ENCODE data around the gene PDE10A.
"Not testable (repeated sequence)": the region's sequence is repeated elsewhere in the genome, so short reads cannot be mapped to it uniquely, and the experiment has no call there.

Gene PDE10A

DNA sequence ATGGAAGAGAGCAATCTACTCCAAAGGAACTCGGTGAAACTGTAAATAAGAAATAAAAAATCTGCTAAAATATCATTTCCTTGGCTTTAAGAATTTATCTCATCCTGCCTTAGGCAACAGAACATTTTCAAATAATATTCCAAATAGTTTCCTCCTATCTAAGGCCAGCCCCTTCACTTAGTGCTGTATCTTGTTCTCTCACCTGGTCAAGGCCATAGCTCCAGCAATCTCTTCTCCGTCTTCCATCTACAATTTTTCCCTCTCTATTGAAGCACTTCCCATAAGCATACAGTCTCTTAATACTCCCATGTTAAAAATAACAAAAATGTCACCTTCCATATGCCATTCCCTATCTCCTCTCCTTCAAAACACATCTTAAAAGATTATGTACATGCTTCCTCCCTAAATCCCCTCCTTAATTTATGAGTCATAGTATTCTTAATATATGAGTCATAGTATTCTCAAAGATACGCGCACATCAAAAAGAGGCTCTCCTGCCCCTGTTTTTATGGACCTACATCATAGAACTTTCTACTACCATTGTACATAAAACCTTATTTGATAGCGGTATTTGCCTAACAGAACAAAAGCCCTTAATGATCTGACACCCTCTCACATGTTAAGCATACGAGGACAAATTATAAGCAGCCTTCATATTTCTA, 146.9 kb downstream of the PDE10A start:
- H3K4me1 ChIP-seq (ENCODE audit: insufficient read depth, low read length) = no peaks in the 10 kb centered on the region
- no peaks in the 10 kb centered on the region for H3K27me3 ChIP-seq (ENCODE audit: control insufficient read depth in 1 of 2, insufficient read depth in 2 of 2, low read length in 2 of 2)
- H3K27ac ChIP-seq (ENCODE audit: low read depth, low read length) = no peak overlapping the region

DNA sequence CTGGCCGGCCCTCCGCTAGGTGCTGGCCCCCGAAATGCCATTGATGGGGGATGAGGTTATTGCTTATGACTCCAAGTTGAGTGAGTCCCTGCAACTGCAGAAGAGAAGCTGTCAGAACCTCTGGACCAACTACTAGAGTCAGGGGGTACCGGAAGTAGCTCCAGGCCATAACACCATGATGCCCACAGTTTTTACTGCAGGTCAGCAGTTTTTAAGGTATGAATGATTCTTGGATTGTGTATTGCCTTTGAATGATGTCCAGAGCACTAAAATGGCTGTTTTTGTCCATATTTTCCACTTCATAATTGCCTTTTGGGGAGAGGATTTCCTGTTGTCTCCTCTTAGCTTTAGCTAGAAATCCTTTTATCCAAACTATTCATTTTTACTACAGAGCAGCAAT, 148.4 kb downstream of the PDE10A start:
- no peaks in the 10 kb centered on the region for H3K9me3 ChIP-seq (ENCODE audit: low read length)
- no peaks in the 10 kb centered on the region for H3K4me1 ChIP-seq (ENCODE audit: insufficient read depth, low read length)
- no peaks in the 10 kb centered on the region for H3K36me3 ChIP-seq (ENCODE audit: insufficient read depth, low read length)
- H3K9ac ChIP-seq (ENCODE audit: low read length) = no peak overlapping the region
- no peak overlapping the region for H3K27ac ChIP-seq (ENCODE audit: low read depth, low read length)
- no peak overlapping the region for H3K4me3 ChIP-seq (ENCODE audit: low read depth in 1 of 2, low read length in 2 of 2)
- no peaks in the 10 kb centered on the region for H3K27me3 ChIP-seq (ENCODE audit: control insufficient read depth in 1 of 2, insufficient read depth in 2 of 2, low read length in 2 of 2)

More for the DNA sequence above, 146.9 kb downstream of the PDE10A start:
- H3K9me3 ChIP-seq (ENCODE audit: low read length) = no peaks in the 10 kb centered on the region
- no peak overlapping the region for H3K9ac ChIP-seq (ENCODE audit: low read length)
- no peak overlapping the region for H3K4me3 ChIP-seq (ENCODE audit: low read depth in 1 of 2, low read length in 2 of 2)
- H3K36me3 ChIP-seq (ENCODE audit: insufficient read depth, low read length) = no peaks in the 10 kb centered on the region

DNA sequence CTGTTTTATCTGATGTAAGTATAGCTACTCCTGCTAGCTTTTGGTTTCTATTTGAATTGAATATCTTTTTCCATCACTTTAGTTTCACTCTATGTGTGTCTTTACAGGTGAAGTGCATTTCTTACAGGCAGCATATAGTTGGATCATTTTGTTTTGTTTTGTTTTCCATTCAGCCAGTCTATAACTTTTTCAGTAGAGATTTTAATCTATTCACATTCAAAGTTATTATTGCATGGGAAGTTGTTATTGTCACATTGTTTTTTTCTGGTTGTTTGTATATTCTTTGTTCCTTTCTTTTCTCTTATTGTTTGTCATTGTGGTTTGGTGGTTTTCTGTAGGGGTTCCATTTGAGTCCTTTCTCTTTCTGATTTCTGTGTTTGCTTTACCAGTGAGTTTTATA, 151.2 kb downstream of the PDE10A start:
- Histone ChIP-seq H3K4me1 (ENCODE audit: insufficient read depth, low read length) (no peaks in the 10 kb centered on the region), H3K9ac (ENCODE audit: low read length) (no peak overlapping the region), H3K36me3 (ENCODE audit: insufficient read depth, low read length) (no peaks in the 10 kb centered on the region), H3K4me3 (ENCODE audit: low read depth in 1 of 2, low read length in 2 of 2) (no peak overlapping the region), H3K9me3 (ENCODE audit: low read length) (no peaks in the 10 kb centered on the region), H3K27me3 (ENCODE audit: control insufficient read depth in 1 of 2, insufficient read depth in 2 of 2, low read length in 2 of 2) (no peaks in the 10 kb centered on the region), H3K27ac (ENCODE audit: low read depth, low read length) (no peak overlapping the region)

DNA sequence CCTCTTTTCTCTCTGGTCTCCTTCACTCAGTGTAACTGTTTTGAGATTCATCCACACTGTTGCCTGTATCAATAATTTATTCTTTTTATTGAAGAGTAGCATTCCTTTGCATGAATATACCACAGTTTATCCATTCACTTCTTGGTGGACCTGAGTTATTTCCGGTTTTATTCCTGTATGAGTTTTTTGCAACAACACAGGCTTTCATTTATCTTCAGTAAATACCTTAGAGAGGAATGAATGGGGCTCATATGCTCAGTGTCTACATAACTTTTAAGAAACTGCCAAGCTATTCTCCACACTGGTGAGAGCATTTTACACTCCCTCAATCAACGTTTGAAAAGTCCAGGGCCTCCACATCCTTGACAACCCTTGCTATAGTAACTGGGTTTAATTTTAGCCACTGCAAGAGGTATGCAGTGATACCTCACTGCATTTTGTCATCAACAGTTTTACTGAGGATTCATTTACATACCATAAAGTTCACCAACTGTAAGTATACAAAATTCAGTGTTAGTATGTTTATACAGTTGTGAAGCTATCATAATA, 154.6 kb downstream of the PDE10A start:
- no peaks in the 10 kb centered on the region for H3K4me1 ChIP-seq (ENCODE audit: insufficient read depth, low read length)

DNA sequence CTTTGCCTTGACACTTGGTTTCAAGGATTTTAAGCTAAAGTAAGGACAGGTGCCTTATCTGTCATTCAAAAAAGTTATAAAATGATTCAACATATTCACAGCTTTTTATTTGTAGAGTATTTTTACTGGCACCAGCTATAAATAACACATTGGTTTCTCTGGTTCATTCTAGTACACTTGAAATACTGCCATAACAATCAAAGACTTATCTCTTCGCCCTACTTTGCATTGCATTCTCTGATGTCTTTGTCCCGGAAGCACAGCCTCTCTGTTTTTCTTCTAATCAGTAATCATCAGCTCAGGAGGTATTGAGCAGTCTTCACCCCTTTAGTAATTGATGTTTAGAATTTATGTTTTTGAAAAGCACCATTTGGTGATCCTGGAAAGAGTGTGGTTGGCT, 156.4 kb downstream of the PDE10A start:
- no peaks in the 10 kb centered on the region for H3K36me3 ChIP-seq (ENCODE audit: insufficient read depth, low read length)
- no peaks in the 10 kb centered on the region for H3K9me3 ChIP-seq (ENCODE audit: low read length)
- no peak overlapping the region for H3K4me3 ChIP-seq (ENCODE audit: low read depth in 1 of 2, low read length in 2 of 2)
- H3K27me3 ChIP-seq (ENCODE audit: control insufficient read depth in 1 of 2, insufficient read depth in 2 of 2, low read length in 2 of 2) = no peaks in the 10 kb centered on the region
- H3K4me1 ChIP-seq (ENCODE audit: insufficient read depth, low read length) = no peaks in the 10 kb centered on the region
- H3K27ac ChIP-seq (ENCODE audit: low read depth, low read length) = no peak overlapping the region
- H3K9ac ChIP-seq (ENCODE audit: low read length) = no peak overlapping the region

More for the DNA sequence above, 154.6 kb downstream of the PDE10A start:
- H3K27me3 ChIP-seq (ENCODE audit: control insufficient read depth in 1 of 2, insufficient read depth in 2 of 2, low read length in 2 of 2) = no peaks in the 10 kb centered on the region
- no peaks in the 10 kb centered on the region for H3K36me3 ChIP-seq (ENCODE audit: insufficient read depth, low read length)
- no peak overlapping the region for H3K4me3 ChIP-seq (ENCODE audit: low read depth in 1 of 2, low read length in 2 of 2)
- H3K9me3 ChIP-seq (ENCODE audit: low read length) = no peaks in the 10 kb centered on the region
- no peak overlapping the region for H3K9ac ChIP-seq (ENCODE audit: low read length)
- H3K27ac ChIP-seq (ENCODE audit: low read depth, low read length) = no peak overlapping the region

DNA sequence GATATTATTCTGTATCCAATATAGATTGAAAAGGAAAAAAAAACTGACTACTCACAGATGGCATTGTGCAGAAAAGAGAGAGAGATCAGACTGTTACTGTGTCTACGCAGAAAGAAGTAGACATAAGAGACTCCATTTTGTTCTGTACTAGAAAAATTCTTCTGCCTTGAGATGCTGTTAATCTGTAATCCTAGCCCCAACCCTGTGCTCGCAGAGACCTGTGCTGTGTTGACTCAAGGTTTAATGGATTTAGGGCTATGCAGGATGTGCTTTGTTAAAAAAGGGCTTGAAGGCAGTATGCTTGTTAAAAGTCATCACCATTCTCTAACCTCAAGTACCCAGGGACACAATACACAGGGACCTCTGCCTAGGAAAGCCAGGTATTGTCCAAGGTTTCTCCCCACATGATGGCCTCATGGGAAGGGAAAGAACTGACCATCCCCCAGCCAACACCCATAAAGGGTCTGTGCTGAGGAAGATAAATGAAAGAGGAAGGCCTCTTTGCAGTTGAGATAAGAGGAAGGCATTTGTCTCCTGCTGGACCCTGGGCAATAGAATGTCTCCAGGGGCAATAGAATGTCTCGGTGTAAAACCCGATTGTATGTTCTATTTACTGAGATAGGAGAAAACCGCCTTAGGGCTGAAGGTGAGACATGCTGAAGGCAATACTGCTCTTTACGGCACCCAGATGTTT, 162.7 kb downstream of the PDE10A start:
- not testable (repeated sequence) for H3K4me1 ChIP-seq (ENCODE audit: insufficient read depth, low read length); H3K36me3 ChIP-seq (ENCODE audit: insufficient read depth, low read length); H3K4me3 ChIP-seq (ENCODE audit: low read depth in 1 of 2, low read length in 2 of 2); H3K9ac ChIP-seq (ENCODE audit: low read length); H3K27me3 ChIP-seq (ENCODE audit: control insufficient read depth in 1 of 2, insufficient read depth in 2 of 2, low read length in 2 of 2); H3K27ac ChIP-seq (ENCODE audit: low read depth, low read length); H3K9me3 ChIP-seq (ENCODE audit: low read length)

DNA sequence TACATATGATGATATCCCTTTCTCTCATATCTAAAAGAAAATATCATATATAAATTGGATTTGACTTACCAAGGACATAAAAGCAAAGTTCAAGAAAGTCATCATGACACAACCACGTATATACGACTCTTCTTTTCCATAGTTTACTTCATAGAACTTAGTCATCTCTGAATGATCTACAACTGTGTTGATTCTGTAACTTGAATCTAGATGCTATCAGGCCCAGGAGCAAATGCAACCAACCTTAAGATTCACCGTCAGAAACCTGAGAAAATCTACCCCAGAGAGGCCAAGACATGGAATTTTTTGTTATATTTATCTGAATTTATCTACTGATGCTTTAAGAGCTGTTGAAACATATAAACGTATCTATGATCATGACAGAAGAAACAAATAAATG, 165.6 kb downstream of the PDE10A start:
- Histone ChIP-seq H3K9ac (ENCODE audit: low read length) (no peak overlapping the region), H3K4me1 (ENCODE audit: insufficient read depth, low read length) (no peaks in the 10 kb centered on the region), H3K27ac (ENCODE audit: low read depth, low read length) (no peak overlapping the region), H3K36me3 (ENCODE audit: insufficient read depth, low read length) (no peaks in the 10 kb centered on the region), H3K4me3 (ENCODE audit: low read depth in 1 of 2, low read length in 2 of 2) (no peak overlapping the region), H3K9me3 (ENCODE audit: low read length) (no peaks in the 10 kb centered on the region), H3K27me3 (ENCODE audit: control insufficient read depth in 1 of 2, insufficient read depth in 2 of 2, low read length in 2 of 2) (no peaks in the 10 kb centered on the region)

DNA sequence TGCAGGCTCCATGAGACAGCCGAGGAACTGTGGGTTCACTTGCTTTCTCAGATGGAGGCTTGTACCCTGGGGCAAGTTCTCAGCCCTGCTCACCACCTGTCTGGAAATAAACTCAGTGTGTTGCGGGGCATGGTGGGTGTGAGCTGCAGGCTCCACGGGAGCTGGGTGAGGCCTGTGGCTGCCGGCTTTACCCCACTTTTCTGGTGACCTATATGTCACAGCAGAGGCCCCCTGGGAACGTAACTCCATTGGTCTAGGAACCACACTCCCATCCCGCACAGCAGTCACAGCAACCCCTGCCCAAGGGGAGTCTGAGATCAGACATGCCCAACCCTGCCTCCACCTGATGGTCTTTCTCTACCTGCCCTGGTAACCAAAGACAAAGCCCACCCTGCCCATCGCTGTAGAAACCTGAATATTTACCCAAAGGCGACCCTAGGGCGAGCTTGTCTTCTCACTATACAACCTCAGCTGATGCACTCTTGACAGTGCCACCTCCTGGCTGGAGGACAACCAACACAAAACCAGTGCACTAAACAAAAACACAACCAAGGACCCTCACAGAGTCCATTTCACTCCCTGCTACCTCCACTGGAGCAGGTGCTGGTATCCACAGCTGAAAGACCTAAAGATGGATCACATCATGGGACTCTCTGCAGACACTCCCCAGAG, 174.3 kb downstream of the PDE10A start:
- Histone ChIP-seq H3K27me3 (ENCODE audit: control insufficient read depth in 1 of 2, insufficient read depth in 2 of 2, low read length in 2 of 2) (no peaks in the 10 kb centered on the region), H3K36me3 (ENCODE audit: insufficient read depth, low read length) (no peaks in the 10 kb centered on the region), H3K4me1 (ENCODE audit: insufficient read depth, low read length) (no peaks in the 10 kb centered on the region), H3K27ac (ENCODE audit: low read depth, low read length) (no peak overlapping the region), H3K9ac (ENCODE audit: low read length) (no peak overlapping the region), H3K4me3 (ENCODE audit: low read depth in 1 of 2, low read length in 2 of 2) (no peak overlapping the region), H3K9me3 (ENCODE audit: low read length) (no peaks in the 10 kb centered on the region)

DNA sequence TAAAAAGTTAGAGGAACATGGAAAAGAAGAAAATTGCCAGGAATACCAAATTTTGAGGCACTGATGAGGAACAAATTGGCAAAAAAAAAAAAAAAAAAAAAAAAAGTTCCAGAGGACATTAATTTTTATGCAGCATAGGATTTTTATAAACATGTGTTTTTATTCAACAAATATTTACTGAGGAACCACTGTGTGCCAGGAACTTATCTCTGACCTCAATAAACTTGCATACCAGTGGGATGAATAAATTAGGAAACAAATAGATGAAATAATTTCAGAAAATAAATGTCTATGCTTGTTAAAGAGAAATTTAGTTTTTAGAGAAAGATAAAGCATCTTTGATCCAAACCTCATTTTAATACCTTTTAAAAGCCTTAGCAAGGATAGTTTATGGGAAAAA, 175.1 kb downstream of the PDE10A start:
- Histone ChIP-seq H3K9ac (ENCODE audit: low read length) (no peak overlapping the region), H3K4me1 (ENCODE audit: insufficient read depth, low read length) (no peaks in the 10 kb centered on the region), H3K4me3 (ENCODE audit: low read depth in 1 of 2, low read length in 2 of 2) (no peak overlapping the region), H3K36me3 (ENCODE audit: insufficient read depth, low read length) (no peaks in the 10 kb centered on the region), H3K27ac (ENCODE audit: low read depth, low read length) (no peak overlapping the region), H3K9me3 (ENCODE audit: low read length) (no peaks in the 10 kb centered on the region), H3K27me3 (ENCODE audit: control insufficient read depth in 1 of 2, insufficient read depth in 2 of 2, low read length in 2 of 2) (no peaks in the 10 kb centered on the region)

DNA sequence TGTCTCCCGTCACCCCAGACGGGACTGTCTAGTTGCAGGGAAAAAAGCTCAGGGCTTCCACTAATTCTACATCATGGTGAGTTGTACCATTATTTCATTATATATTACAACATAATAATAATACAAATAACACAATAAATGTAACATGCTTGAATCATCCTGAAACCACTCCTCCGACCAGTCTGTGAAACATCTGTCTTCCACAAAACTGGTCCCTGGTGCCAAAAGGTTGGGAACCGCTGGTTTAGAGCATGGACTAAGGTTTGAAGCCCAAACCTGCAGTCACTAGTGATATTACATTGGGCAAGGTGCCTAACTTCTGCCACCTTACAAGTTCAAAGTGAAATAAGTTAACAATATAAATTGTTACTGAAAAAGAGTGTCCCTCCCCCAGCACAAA, 175.7 kb downstream of the PDE10A start:
- Histone ChIP-seq H3K4me1 (ENCODE audit: insufficient read depth, low read length) (no peaks in the 10 kb centered on the region), H3K9me3 (ENCODE audit: low read length) (no peaks in the 10 kb centered on the region)

DNA sequence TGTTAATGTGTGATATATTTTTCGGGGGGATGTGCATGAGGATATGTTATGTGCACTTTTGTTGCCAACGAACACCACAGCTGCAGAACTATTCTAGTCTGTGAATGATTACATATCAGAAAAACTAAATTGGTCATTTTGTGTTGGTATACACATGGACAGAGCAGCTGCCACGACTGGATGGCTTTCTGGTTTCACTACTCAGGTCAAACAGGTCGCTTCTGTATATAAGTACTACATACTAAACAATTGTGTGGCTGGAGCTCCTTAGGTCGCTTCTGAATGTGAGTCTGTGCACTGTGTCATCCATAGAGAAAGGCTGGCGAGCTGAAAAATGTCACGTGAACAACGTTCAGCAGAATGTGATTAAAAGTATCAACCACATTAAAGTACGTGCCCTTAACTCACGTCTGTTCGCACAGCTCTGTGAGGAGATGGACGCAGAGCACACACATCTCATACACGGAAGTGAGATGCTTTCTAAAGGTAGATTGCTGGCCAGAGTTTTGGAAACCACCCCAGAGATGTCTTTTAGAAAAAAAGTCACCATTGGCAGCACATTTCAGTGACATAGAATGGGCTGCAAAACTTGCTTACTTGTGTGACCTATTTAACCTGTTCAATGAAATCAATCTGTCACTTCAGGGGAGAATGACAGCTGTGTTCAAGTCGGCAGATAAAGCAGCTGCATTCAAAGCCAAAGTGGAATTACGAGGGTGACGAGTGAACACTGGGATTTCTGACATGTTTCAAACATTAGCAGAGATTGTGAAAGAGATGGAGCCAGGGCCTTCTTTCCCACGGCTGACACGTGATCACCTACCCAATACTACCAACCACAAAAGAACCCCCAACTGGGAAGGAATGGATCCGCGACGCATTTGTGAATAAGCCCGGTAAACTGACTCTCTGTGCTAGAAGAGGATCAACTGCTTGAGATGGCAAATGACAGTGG, 176.6 kb downstream of the PDE10A start:
- Histone ChIP-seq H3K36me3 (ENCODE audit: insufficient read depth, low read length) (no peaks in the 10 kb centered on the region), H3K4me3 (ENCODE audit: low read depth in 1 of 2, low read length in 2 of 2) (no peak overlapping the region), H3K4me1 (ENCODE audit: insufficient read depth, low read length) (no peaks in the 10 kb centered on the region), H3K9me3 (ENCODE audit: low read length) (no peaks in the 10 kb centered on the region), H3K27me3 (ENCODE audit: control insufficient read depth in 1 of 2, insufficient read depth in 2 of 2, low read length in 2 of 2) (no peaks in the 10 kb centered on the region), H3K9ac (ENCODE audit: low read length) (no peak overlapping the region), H3K27ac (ENCODE audit: low read depth, low read length) (no peak overlapping the region)

More for the DNA sequence above, 175.7 kb downstream of the PDE10A start:
- no peak overlapping the region for H3K4me3 ChIP-seq (ENCODE audit: low read depth in 1 of 2, low read length in 2 of 2)
- no peak overlapping the region for H3K27ac ChIP-seq (ENCODE audit: low read depth, low read length)
- no peaks in the 10 kb centered on the region for H3K36me3 ChIP-seq (ENCODE audit: insufficient read depth, low read length)
- no peaks in the 10 kb centered on the region for H3K27me3 ChIP-seq (ENCODE audit: control insufficient read depth in 1 of 2, insufficient read depth in 2 of 2, low read length in 2 of 2)
- no peak overlapping the region for H3K9ac ChIP-seq (ENCODE audit: low read length)

Data from muscle layer of colon (tissue), 2 donors.